ENCODE data around the gene SERINC2.

DNA sequence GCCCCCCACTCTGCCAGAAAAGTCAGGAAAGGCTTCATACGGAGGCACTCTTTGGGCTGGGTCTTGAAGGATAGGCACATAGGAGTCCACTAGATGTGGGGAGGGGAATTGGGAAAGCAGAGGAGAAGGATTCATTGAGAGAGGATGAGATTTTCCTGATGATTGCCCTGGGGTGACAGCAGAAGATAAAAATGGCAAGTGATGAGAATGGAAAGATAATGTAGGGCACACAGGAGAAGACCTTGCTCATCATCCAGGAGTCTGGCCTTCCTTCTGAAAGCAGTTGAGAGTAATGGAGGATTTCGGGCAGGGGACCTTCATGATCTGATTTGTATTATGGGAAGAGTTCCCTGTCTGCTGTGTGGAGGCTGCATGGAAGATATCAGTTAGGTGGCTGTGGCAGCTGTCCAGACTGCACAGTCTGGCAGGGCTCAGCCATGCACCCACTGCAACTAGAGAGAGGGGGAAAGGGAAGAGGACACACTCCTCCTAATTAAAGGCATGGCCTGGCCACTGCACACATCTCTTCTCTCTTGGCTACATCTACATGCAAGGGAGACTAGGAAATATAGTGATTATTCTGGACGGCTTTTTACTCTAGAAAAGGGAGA, 30.5 kb upstream of the SERINC2 start:
- TF ChIP-seq CTCF (IDR thresholded peaks at IDR 0.05) (no peak), EZH2phosphoT487 (IDR thresholded peaks at IDR 0.05) (no peak)
